ENCODE measurements around the gene RRP8.

GRCh38 chr11:6588018-6588417, 15.4 kb downstream of the RRP8 start:
- no peak for TF ChIP-seq CTCF (IDR thresholded peaks at IDR 0.05; ENCODE audit: poor library complexity)
- no peak for TF ChIP-seq EZH2phosphoT487 (IDR thresholded peaks at IDR 0.05; ENCODE audit: low read depth, severe bottlenecking, unreplicated experiment)
